Measurements from ENCODE around the gene B4GALNT4.
"Not testable (repeated sequence)": the region's sequence is repeated elsewhere in the genome, so short reads cannot be mapped to it uniquely, and the experiment has no call there.

B4GALNT4 gene

GRCh38 chr11:399731-400211, 30.5 kb downstream of the B4GALNT4 start:
- Histone ChIP-seq H2BK5ac (ENCODE audit: low read depth, low read length, poor library complexity, severe bottlenecking) (no peak overlapping the region), H3K4me2 (ENCODE audit: low read length, poor library complexity, severe bottlenecking) (no peak overlapping the region), H2AK5ac (ENCODE audit: low read length, severe bottlenecking) (no peak overlapping the region), H3K4me3 (ENCODE audit: insufficient read depth in 1 of 2, low read depth in 1 of 2, low read length in 2 of 2) (no peak overlapping the region), H2BK12ac (ENCODE audit: low read length in 2 of 2) (no peak overlapping the region), H3K27ac (ENCODE audit: low read length, poor library complexity, severe bottlenecking) (no peak overlapping the region), H3K9ac (ENCODE audit: low read length) (no peak overlapping the region), H3K14ac (ENCODE audit: low read length in 2 of 2) (no peak overlapping the region), H3K18ac (ENCODE audit: low read depth in 1 of 2, low read length in 2 of 2) (no peak overlapping the region), H3K27me3 (ENCODE audit: control insufficient read depth in 1 of 2, insufficient read depth in 1 of 2, low read length in 2 of 2) (no peaks in the 10 kb centered on the region), H3K79me1 (replicated peaks; ENCODE audit: low read length, poor library complexity, severe bottlenecking) (no peaks in the 10 kb centered on the region), H3K23ac (ENCODE audit: low read length in 2 of 2) (no peak overlapping the region), H4K91ac (ENCODE audit: low read length) (no peak overlapping the region), H3K4me1 (ENCODE audit: control insufficient read depth, insufficient read depth, low read depth, low read length) (peaks cover 15% of the 10 kb centered on the region), H2BK120ac (ENCODE audit: low read depth, low read length) (no peak overlapping the region), H3K9me3 (ENCODE audit: control insufficient read depth, low read length) (no peaks in the 10 kb centered on the region), H3K36me3 (ENCODE audit: control insufficient read depth in 1 of 2, insufficient read depth in 2 of 2, low read depth in 1 of 2, low read length in 2 of 2) (peaks cover 0 to 50% of the 10 kb centered on the region in 2 experiments), H4K8ac (ENCODE audit: low read length) (no peak overlapping the region), H2AFZ (ENCODE audit: low read depth, low read length) (no peak overlapping the region), H2BK15ac (ENCODE audit: low read depth, poor library complexity, severe bottlenecking) (no peak overlapping the region), H3K4ac (ENCODE audit: low read depth in 1 of 2, low read length in 2 of 2) (no peak overlapping the region)
- 94% methylated on average over 21 of the region's 21 CpGs for WGBS
- DNase-seq, result no peak

GRCh38 chr11:400241-400689, 31.0 kb downstream of the B4GALNT4 start:
- H3K18ac ChIP-seq (ENCODE audit: low read depth in 1 of 2, low read length in 2 of 2), result no peak overlapping the region
- 98% methylated on average over 41 of the region's 50 CpGs for WGBS
- H2AK5ac ChIP-seq (ENCODE audit: low read length, severe bottlenecking), result no peak overlapping the region
- no peak overlapping the region for H4K91ac ChIP-seq (ENCODE audit: low read length)
- H3K4ac ChIP-seq (ENCODE audit: low read depth in 1 of 2, low read length in 2 of 2), result no peak overlapping the region
- no peak overlapping the region for H2AFZ ChIP-seq (ENCODE audit: low read depth, low read length)
- H3K9ac ChIP-seq (ENCODE audit: low read length), result no peak overlapping the region
- DNase-seq, result no peak
- no peak overlapping the region for H4K8ac ChIP-seq (ENCODE audit: low read length)
- H3K4me1 ChIP-seq (ENCODE audit: control insufficient read depth, insufficient read depth, low read depth, low read length), result peaks cover 13% of the 10 kb centered on the region
- no peaks in the 10 kb centered on the region for H3K9me3 ChIP-seq (ENCODE audit: control insufficient read depth, low read length)
- no peaks in the 10 kb centered on the region for H3K27me3 ChIP-seq (ENCODE audit: control insufficient read depth in 1 of 2, insufficient read depth in 1 of 2, low read length in 2 of 2)
- no peak overlapping the region for H2BK15ac ChIP-seq (ENCODE audit: low read depth, poor library complexity, severe bottlenecking)
- H3K4me2 ChIP-seq (ENCODE audit: low read length, poor library complexity, severe bottlenecking), result no peak overlapping the region
- H3K27ac ChIP-seq (ENCODE audit: low read length, poor library complexity, severe bottlenecking), result no peak overlapping the region
- no peak overlapping the region for H2BK12ac ChIP-seq (ENCODE audit: low read length in 2 of 2)
- H3K4me3 ChIP-seq (ENCODE audit: insufficient read depth in 1 of 2, low read depth in 1 of 2, low read length in 2 of 2), result no peak overlapping the region
- no peaks in the 10 kb centered on the region for H3K79me1 ChIP-seq (replicated peaks; ENCODE audit: low read length, poor library complexity, severe bottlenecking)
- H2BK5ac ChIP-seq (ENCODE audit: low read depth, low read length, poor library complexity, severe bottlenecking), result no peak overlapping the region
- H2BK120ac ChIP-seq (ENCODE audit: low read depth, low read length), result no peak overlapping the region
- H3K36me3 ChIP-seq (ENCODE audit: control insufficient read depth in 1 of 2, insufficient read depth in 2 of 2, low read depth in 1 of 2, low read length in 2 of 2), result peaks cover 0 to 55% of the 10 kb centered on the region in 2 experiments
- H3K23ac ChIP-seq (ENCODE audit: low read length in 2 of 2), result no peak overlapping the region
- no peak overlapping the region for H3K14ac ChIP-seq (ENCODE audit: low read length in 2 of 2)

- Histone ChIP-seq H3K36me3 (ENCODE audit: control insufficient read depth in 1 of 2, insufficient read depth in 2 of 2, low read depth in 1 of 2, low read length in 2 of 2) (peaks cover 0 to 58% of the 10 kb centered on the region in 2 experiments), H3K4me1 (ENCODE audit: control insufficient read depth, insufficient read depth, low read depth, low read length) (peaks cover 13% of the 10 kb centered on the region)
- H2BK15ac ChIP-seq (ENCODE audit: low read depth, poor library complexity, severe bottlenecking); H2AK5ac ChIP-seq (ENCODE audit: low read length, severe bottlenecking); H3K9ac ChIP-seq (ENCODE audit: low read length); DNase-seq; H4K8ac ChIP-seq (ENCODE audit: low read length); H3K4me3 ChIP-seq (ENCODE audit: insufficient read depth in 1 of 2, low read depth in 1 of 2, low read length in 2 of 2); H3K27ac ChIP-seq (ENCODE audit: low read length, poor library complexity, severe bottlenecking); H2AFZ ChIP-seq (ENCODE audit: low read depth, low read length); H3K4ac ChIP-seq (ENCODE audit: low read depth in 1 of 2, low read length in 2 of 2); H2BK120ac ChIP-seq (ENCODE audit: low read depth, low read length); H3K27me3 ChIP-seq (ENCODE audit: control insufficient read depth in 1 of 2, insufficient read depth in 1 of 2, low read length in 2 of 2); H3K79me1 ChIP-seq (replicated peaks; ENCODE audit: low read length, poor library complexity, severe bottlenecking); H2BK12ac ChIP-seq (ENCODE audit: low read length in 2 of 2); H2BK5ac ChIP-seq (ENCODE audit: low read depth, low read length, poor library complexity, severe bottlenecking); H4K91ac ChIP-seq (ENCODE audit: low read length); H3K18ac ChIP-seq (ENCODE audit: low read depth in 1 of 2, low read length in 2 of 2); H3K4me2 ChIP-seq (ENCODE audit: low read length, poor library complexity, severe bottlenecking); H3K14ac ChIP-seq (ENCODE audit: low read length in 2 of 2); H3K23ac ChIP-seq (ENCODE audit: low read length in 2 of 2); H3K9me3 ChIP-seq (ENCODE audit: control insufficient read depth, low read length): not testable (repeated sequence)
- no CpG with 5 or more reads among the region's 52 CpGs for WGBS
Observed at GRCh38 chr11:401196-401595, 31.9 kb downstream of the B4GALNT4 start.

GRCh38 chr11:403021-403760, 33.9 kb downstream of the B4GALNT4 start:
- Histone ChIP-seq H4K91ac (ENCODE audit: low read length) (peak overlapping the region; percentile 39), H2BK120ac (ENCODE audit: low read depth, low read length) (no peak overlapping the region), H2AFZ (ENCODE audit: low read depth, low read length) (no peak overlapping the region), H3K9me3 (ENCODE audit: control insufficient read depth, low read length) (no peaks in the 10 kb centered on the region), H2BK12ac (ENCODE audit: low read length in 2 of 2) (no peak overlapping the region), H3K18ac (ENCODE audit: low read depth in 1 of 2, low read length in 2 of 2) (no peak overlapping the region), H3K23ac (ENCODE audit: low read length in 2 of 2) (no peak overlapping the region), H3K4me1 (ENCODE audit: control insufficient read depth, insufficient read depth, low read depth, low read length) (peaks cover 27% of the 10 kb centered on the region), H3K9ac (ENCODE audit: low read length) (no peak overlapping the region), H3K79me1 (replicated peaks; ENCODE audit: low read length, poor library complexity, severe bottlenecking) (peaks cover 4% of the 10 kb centered on the region), H3K27ac (ENCODE audit: low read length, poor library complexity, severe bottlenecking) (no peak overlapping the region), H3K4ac (ENCODE audit: low read depth in 1 of 2, low read length in 2 of 2) (no peak overlapping the region), H2AK5ac (ENCODE audit: low read length, severe bottlenecking) (no peak overlapping the region), H4K8ac (ENCODE audit: low read length) (no peak overlapping the region), H2BK15ac (ENCODE audit: low read depth, poor library complexity, severe bottlenecking) (peak overlapping the region; percentile 52), H3K27me3 (ENCODE audit: control insufficient read depth in 1 of 2, insufficient read depth in 1 of 2, low read length in 2 of 2) (no peaks in the 10 kb centered on the region), H2BK5ac (ENCODE audit: low read depth, low read length, poor library complexity, severe bottlenecking) (no peak overlapping the region), H3K14ac (ENCODE audit: low read length in 2 of 2) (no peak overlapping the region), H3K36me3 (ENCODE audit: control insufficient read depth in 1 of 2, insufficient read depth in 2 of 2, low read depth in 1 of 2, low read length in 2 of 2) (peaks cover 0 to 46% of the 10 kb centered on the region in 2 experiments), H3K4me2 (ENCODE audit: low read length, poor library complexity, severe bottlenecking) (no peak overlapping the region), H3K4me3 (ENCODE audit: insufficient read depth in 1 of 2, low read depth in 1 of 2, low read length in 2 of 2) (no peak overlapping the region)
- DNase-seq, result no peak
- WGBS, result 94% methylated on average over 52 of the region's 55 CpGs

Measured in mesenchymal stem cell (in vitro differentiated cells and primary cell).